D721Med (cell line): ENCODE results near the gene FOXP2.
"Not testable (repeated sequence)": the region's sequence is repeated elsewhere in the genome, so short reads cannot be mapped to it uniquely, and the experiment has no call there.

Source experiments
- DNase-seq: peaks from one replicate; pipeline ENCODE4 v3.0.0; 2011; ENCODE audit warnings: low spot score; ENCODE audit not compliant: insufficient read length
- FAIRE-seq: peaks from 2 replicates; lab custom pipeline; 2011; peaks lifted over from hg19 to GRCh38; lab: Jason Lieb, UNC
- TF ChIP-seq, protein P1 (sequence below): IDR thresholded peaks from 2 replicates; pipeline ENCODE4 v1.5.1; 2012; ENCODE audit warnings: mild to moderate bottlenecking, control low read depth; ENCODE audit not compliant: insufficient read depth; ENCODE audit errors: missing control alignments

Gene FOXP2

DNA sequence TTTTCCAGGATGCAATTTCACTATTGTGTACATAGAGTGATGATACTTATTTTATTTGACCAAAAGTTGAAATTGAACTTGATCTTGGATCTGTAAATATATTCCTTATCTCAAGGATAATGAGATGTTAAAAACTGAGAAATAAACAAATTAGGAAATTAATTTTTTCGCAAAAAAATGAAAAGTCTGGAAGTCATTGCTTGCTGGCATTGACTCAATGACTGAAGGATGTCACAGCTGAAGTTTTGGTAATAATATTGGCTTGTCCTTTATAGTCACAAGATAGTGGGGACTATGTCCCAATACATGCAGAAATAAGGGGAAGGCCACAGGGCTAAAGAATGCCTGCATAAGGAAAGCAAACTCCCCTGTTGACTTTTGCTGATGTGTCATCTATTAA is 92.8 kb downstream of the FOXP2 start:
- TF ChIP-seq, protein P1, sequence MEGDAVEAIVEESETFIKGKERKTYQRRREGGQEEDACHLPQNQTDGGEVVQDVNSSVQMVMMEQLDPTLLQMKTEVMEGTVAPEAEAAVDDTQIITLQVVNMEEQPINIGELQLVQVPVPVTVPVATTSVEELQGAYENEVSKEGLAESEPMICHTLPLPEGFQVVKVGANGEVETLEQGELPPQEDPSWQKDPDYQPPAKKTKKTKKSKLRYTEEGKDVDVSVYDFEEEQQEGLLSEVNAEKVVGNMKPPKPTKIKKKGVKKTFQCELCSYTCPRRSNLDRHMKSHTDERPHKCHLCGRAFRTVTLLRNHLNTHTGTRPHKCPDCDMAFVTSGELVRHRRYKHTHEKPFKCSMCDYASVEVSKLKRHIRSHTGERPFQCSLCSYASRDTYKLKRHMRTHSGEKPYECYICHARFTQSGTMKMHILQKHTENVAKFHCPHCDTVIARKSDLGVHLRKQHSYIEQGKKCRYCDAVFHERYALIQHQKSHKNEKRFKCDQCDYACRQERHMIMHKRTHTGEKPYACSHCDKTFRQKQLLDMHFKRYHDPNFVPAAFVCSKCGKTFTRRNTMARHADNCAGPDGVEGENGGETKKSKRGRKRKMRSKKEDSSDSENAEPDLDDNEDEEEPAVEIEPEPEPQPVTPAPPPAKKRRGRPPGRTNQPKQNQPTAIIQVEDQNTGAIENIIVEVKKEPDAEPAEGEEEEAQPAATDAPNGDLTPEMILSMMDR = no peak
- FAIRE-seq (no peak), DNase-seq (no peak)

GRCh38 chr7:114508086-114508485 is 93.5 kb downstream of the FOXP2 start:
- TF ChIP-seq, protein P1 = no peak
- FAIRE-seq (no peak), DNase-seq (no peak)

- DNase-seq, FAIRE-seq: not testable (repeated sequence)
Observed at GRCh38 chr7:114510824-114511223, 96.2 kb downstream of the FOXP2 start.

- FAIRE-seq = no peak
- no peak for DNase-seq
- TF ChIP-seq, protein P1 = no peak
Observed at GRCh38 chr7:114519240-114519639, 104.6 kb downstream of the FOXP2 start.

GRCh38 chr7:114522081-114522480 is 107.5 kb downstream of the FOXP2 start:
- TF ChIP-seq, protein P1 = no peak
- DNase-seq (no peak), FAIRE-seq (no peak)

GRCh38 chr7:114527589-114527988 is 113.0 kb downstream of the FOXP2 start:
- no peak for DNase-seq
- TF ChIP-seq, protein P1 = no peak
- no peak for FAIRE-seq

GRCh38 chr7:114530057-114530611 is 115.5 kb downstream of the FOXP2 start:
- no peak for DNase-seq
- TF ChIP-seq, protein P1 = no peak
- no peak for FAIRE-seq

DNA sequence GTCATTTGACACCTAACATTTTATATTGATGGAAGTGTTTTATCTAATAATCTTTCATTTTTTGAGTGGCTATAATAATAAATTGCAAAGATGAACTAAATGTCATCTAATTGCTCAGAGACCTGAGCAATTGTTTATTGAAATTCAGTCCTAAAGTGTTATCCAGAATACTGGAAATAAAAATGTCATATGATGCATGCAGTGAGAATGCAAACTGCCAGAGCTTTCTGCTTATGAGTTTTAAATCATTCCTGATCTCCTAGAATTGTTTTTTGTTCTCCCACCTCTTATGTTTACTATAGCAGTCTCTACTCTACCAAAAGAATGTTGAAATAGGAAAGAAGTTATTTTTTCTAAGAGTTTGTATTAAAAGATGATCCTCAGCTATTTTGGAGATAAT is 116.7 kb downstream of the FOXP2 start:
- no peak for FAIRE-seq
- no peak for DNase-seq
- TF ChIP-seq, protein P1 = no peak
